GM21717 (cell line): Measurements from ENCODE around the gene FRMD7.
A peak's percentile ranks its signal among the peaks of the same experiment; 100 is the strongest.

Experiments
- ATAC-seq: cut with Tn5 transposase; IDR thresholded peaks from one replicate; pipeline ENCODE4 v1.9.1; 2021; ENCODE audit warnings: mild to moderate bottlenecking, moderate library complexity; ENCODE audit not compliant: unreplicated experiment

FRMD7 gene

DNA sequence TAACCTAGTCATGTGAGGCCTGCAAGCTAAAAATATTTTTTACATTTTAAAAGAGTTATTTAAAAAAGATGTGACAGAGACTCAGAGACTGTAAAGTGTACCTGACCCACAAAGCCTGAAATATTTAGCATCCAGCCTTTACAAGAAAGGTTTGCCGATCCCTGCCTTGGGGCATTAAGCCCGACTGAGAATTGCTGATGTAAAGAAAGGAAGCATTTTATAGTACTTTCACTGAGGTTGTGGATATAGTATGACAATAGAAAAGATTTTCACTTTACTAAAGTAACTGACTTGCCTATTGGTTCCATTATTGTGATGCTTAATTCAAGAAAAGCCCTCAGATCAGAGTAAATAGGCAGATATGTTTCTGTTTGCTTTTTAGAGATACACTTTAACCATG lies 87.8 kb downstream of the FRMD7 start:
- ATAC-seq: no peak

DNA sequence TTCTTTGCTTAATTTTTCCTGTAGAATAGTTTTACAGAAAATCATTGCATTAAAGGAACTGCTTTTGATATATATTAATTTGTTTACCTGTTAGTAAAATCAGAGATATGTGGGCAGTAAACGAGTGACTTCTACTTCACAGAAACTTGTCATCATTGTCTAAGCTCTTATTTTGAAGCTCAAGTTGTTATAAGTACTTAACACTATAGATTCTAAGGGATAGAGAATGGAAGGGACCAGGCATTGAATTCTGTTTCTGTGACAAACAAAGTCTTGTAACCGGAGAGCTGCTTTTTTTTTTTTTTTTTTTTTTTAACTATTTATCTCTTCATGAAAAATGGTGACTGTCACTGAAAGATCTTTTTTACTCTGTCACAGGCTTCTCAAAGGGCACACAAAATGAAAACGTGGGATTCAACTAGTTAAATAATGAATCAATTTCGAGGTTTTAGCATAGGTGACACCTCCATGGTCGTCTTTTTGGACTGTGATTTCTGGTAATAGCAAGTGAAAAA lies 90.3 kb downstream of the FRMD7 start:
- ATAC-seq: no peak

- no peak for ATAC-seq
Observed at GRCh38 chrX:132034648-132035047, 93.2 kb downstream of the FRMD7 start.

- peak; percentile 63 for ATAC-seq
Observed at GRCh38 chrX:132033166-132033565, 94.7 kb downstream of the FRMD7 start.

DNA sequence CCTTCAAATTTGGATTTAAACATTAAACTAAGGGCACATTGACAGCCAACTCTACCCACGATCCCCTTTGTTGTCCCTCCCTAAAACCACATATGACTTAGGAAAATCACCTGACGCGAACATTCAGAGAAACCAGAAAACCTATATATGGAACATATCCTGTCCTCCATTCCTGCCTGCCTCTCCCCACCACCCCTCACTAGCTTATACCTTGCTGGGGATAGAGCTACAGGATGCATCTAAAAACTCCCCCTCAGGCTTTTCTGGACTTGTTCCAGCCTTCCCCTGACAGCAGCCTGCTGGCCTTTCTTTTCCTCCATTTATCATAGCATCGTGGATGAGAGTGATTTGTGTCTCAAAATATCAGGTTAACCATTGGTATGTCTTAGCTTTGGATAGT lies 96.0 kb downstream of the FRMD7 start:
- no peak for ATAC-seq

GRCh38 chrX:132030264-132030663 lies 97.6 kb downstream of the FRMD7 start:
- ATAC-seq: no peak
